Parathyroid adenoma (tissue), 2 donors: ENCODE results near the gene ICE1.

Experiments used
- H2AFZ ChIP-seq: fragments of 300-600 bp; sonication (generic); one replicate; pipeline ENCODE4 v1.7.0; 2017; ENCODE audit warnings: antibody characterized with exemption, mild to moderate bottlenecking
- H3K27ac ChIP-seq: fragments of 300-600 bp; sonication (generic); one replicate; pipeline ENCODE4 v1.7.0; 2017
- H3K27me3 ChIP-seq: fragments of 300-600 bp; sonication (generic); one replicate; pipeline ENCODE4 v1.7.0; 2017; ENCODE audit warnings: low read length; ENCODE audit not compliant: control insufficient read depth, insufficient read depth
- H3K36me3 ChIP-seq: fragments of 300-600 bp; sonication (generic); one replicate; pipeline ENCODE4 v1.7.0; 2017; ENCODE audit warnings: low read length; ENCODE audit not compliant: control insufficient read depth, insufficient read depth
- H3K4me1 ChIP-seq: fragments of 300-600 bp; sonication (generic); one replicate; pipeline ENCODE4 v1.7.0; 2017; ENCODE audit warnings: control low read depth
- H3K4me2 ChIP-seq: fragments of 300-600 bp; sonication (generic); one replicate; pipeline ENCODE4 v1.7.0; 2017; ENCODE audit warnings: low read length
- H3K4me3 ChIP-seq: fragments of 300-600 bp; sonication (generic); one replicate; pipeline ENCODE4 v1.7.0; 2017; ENCODE audit warnings: low read depth, low read length
- H3K79me2 ChIP-seq: fragments of 300-600 bp; sonication (generic); one replicate; pipeline ENCODE4 v1.7.0; 2017; ENCODE audit warnings: control low read depth
- H3K9ac ChIP-seq: fragments of 300-600 bp; sonication (generic); one replicate; pipeline ENCODE4 v1.7.0; 2017; ENCODE audit warnings: mild to moderate bottlenecking
- H3K9me3 ChIP-seq: fragments of 300-600 bp; sonication (generic); one replicate; pipeline ENCODE4 v1.7.0; 2017; ENCODE audit warnings: low read length; ENCODE audit not compliant: control insufficient read depth
- CTCF ChIP-seq: fragments of 300-600 bp; sonication (generic); IDR thresholded peaks from one replicate; pipeline ENCODE4 v1.7.0; 2017; ENCODE audit warnings: antibody characterized with exemption, mild to moderate bottlenecking
- donor health status: primary hyperparathyroidism.

The ICE1 gene

GRCh38 chr5:5499442-5499841, 77.0 kb downstream of the ICE1 start:
- Histone ChIP-seq H3K9ac (no peak overlapping the region), H3K27ac (no peak overlapping the region), H3K27me3 (no peaks in the 10 kb centered on the region), H3K4me1 (no peaks in the 10 kb centered on the region), H3K4me2 (no peak overlapping the region), H3K4me3 (no peak overlapping the region), H3K9me3 (no peaks in the 10 kb centered on the region), H3K79me2 (no peaks in the 10 kb centered on the region), H3K36me3 (no peaks in the 10 kb centered on the region), H2AFZ (no peak overlapping the region)
- TF ChIP-seq CTCF = no peak

- no peak overlapping the region for H2AFZ ChIP-seq
- H3K9ac ChIP-seq = no peak overlapping the region
- H3K4me2 ChIP-seq = no peak overlapping the region
- TF ChIP-seq CTCF = no peak
- H3K27me3 ChIP-seq = no peaks in the 10 kb centered on the region
- H3K4me3 ChIP-seq = no peak overlapping the region
- H3K79me2 ChIP-seq = no peaks in the 10 kb centered on the region
- H3K27ac ChIP-seq = no peak overlapping the region
- H3K4me1 ChIP-seq = no peaks in the 10 kb centered on the region
- H3K36me3 ChIP-seq = no peaks in the 10 kb centered on the region
- no peaks in the 10 kb centered on the region for H3K9me3 ChIP-seq
These were observed 81.8 kb downstream of the ICE1 start for GRCh38 chr5:5504325-5504724.

GRCh38 chr5:5505815-5506214, 83.3 kb downstream of the ICE1 start:
- Histone ChIP-seq H3K27me3 (no peaks in the 10 kb centered on the region), H3K9ac (no peak overlapping the region), H3K36me3 (no peaks in the 10 kb centered on the region), H3K27ac (no peak overlapping the region), H2AFZ (no peak overlapping the region), H3K4me3 (no peak overlapping the region), H3K9me3 (no peaks in the 10 kb centered on the region), H3K79me2 (no peaks in the 10 kb centered on the region), H3K4me1 (no peaks in the 10 kb centered on the region), H3K4me2 (no peak overlapping the region)
- no peak for TF ChIP-seq CTCF

- no peaks in the 10 kb centered on the region for H3K4me1 ChIP-seq
- no peak overlapping the region for H3K4me3 ChIP-seq
- H2AFZ ChIP-seq = no peak overlapping the region
- no peak overlapping the region for H3K27ac ChIP-seq
- H3K79me2 ChIP-seq = no peaks in the 10 kb centered on the region
- no peaks in the 10 kb centered on the region for H3K36me3 ChIP-seq
- no peak for TF ChIP-seq CTCF
- H3K9me3 ChIP-seq = no peaks in the 10 kb centered on the region
- no peak overlapping the region for H3K9ac ChIP-seq
- no peak overlapping the region for H3K4me2 ChIP-seq
- no peaks in the 10 kb centered on the region for H3K27me3 ChIP-seq
These were observed 85.9 kb downstream of the ICE1 start for GRCh38 chr5:5508391-5508790.

- Histone ChIP-seq H3K27ac (no peak overlapping the region), H3K4me2 (no peak overlapping the region), H3K4me1 (no peaks in the 10 kb centered on the region), H3K36me3 (no peaks in the 10 kb centered on the region), H3K9me3 (no peaks in the 10 kb centered on the region), H2AFZ (no peak overlapping the region), H3K9ac (no peak overlapping the region), H3K27me3 (no peaks in the 10 kb centered on the region), H3K4me3 (no peak overlapping the region), H3K79me2 (no peaks in the 10 kb centered on the region)
- no peak for TF ChIP-seq CTCF
These were observed 89.5 kb downstream of the ICE1 start for GRCh38 chr5:5511904-5512416.
